Erythroblast (primary cell): ENCODE results near the gene NLGN4X.

Experiments used
- GATA1 ChIP-seq: IDR thresholded peaks from 2 replicates; pipeline ENCODE4 v1.6.1; 2011; ENCODE audit warnings: low read depth, mild to moderate bottlenecking, control low read depth, low read length, moderate library complexity
- POLR2A ChIP-seq: IDR thresholded peaks from 2 replicates; pipeline ENCODE4 v1.6.1; 2011; ENCODE audit warnings: mild to moderate bottlenecking, low read length

DNA sequence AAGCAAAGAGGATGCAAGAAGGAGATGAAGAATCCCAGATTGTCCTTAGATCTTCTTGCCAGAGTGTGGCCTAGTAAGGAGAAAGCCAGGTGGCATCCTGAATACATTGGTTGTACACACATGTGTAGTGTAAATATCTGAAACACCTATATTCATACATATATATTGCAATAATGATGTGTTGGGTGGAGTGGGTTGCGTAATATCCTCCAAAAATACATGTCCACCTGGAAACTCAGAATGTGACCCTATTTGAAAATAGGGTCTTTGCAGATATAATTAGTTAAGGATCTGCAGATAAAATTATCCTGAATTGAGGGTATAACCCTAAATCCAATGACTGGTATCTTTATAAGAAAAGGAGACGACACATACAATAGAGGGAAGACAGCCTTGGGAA is 216.3 kb downstream of the NLGN4X start:
- TF ChIP-seq POLR2A (no peak), GATA1 (no peak)
